Hematopoietic multipotent progenitor cell treated with erythropoietin and hydrocortisone succinate and interleukin-3 and kit ligand, for 15 days (in vitro differentiated cells): ENCODE results near the gene FCER2.
A peak's percentile ranks its signal among the peaks of the same experiment; 100 is the strongest.

Source experiments
- DNase-seq: peaks from one replicate; pipeline ENCODE4 v3.0.0-alpha.2; 2015; ENCODE audit warnings: low spot score

The FCER2 gene

DNA sequence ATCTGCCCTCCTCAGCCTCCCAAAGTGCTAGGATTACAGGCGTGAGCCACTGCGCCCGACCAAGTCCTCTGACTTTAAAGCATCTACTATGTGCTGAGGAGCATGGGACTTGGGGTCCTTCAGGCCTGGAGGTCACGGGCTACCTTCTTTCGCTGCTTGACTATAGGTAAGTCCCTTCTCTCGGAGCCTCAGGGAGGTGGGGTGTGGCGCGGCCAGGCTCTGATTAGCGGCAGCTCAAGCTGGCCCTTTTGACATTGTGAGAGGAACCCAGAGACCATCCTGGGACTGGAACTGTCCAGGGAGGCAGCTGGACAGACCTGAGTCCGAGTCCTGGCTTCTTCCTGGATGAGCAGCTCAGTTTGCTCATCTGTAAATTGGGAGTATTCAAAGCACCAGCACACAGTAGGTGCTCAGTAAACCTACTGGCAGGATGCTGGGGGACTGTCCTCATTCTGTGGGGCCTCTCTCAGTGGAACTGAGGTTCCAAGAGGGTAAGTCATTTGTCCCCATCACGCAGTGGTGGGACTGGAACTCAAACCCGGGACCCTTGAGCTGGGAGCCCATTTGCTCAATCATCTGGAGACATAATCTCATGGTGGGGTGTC lies 780 bp downstream of the FCER2 start:
- DNase-seq: no peak

DNA sequence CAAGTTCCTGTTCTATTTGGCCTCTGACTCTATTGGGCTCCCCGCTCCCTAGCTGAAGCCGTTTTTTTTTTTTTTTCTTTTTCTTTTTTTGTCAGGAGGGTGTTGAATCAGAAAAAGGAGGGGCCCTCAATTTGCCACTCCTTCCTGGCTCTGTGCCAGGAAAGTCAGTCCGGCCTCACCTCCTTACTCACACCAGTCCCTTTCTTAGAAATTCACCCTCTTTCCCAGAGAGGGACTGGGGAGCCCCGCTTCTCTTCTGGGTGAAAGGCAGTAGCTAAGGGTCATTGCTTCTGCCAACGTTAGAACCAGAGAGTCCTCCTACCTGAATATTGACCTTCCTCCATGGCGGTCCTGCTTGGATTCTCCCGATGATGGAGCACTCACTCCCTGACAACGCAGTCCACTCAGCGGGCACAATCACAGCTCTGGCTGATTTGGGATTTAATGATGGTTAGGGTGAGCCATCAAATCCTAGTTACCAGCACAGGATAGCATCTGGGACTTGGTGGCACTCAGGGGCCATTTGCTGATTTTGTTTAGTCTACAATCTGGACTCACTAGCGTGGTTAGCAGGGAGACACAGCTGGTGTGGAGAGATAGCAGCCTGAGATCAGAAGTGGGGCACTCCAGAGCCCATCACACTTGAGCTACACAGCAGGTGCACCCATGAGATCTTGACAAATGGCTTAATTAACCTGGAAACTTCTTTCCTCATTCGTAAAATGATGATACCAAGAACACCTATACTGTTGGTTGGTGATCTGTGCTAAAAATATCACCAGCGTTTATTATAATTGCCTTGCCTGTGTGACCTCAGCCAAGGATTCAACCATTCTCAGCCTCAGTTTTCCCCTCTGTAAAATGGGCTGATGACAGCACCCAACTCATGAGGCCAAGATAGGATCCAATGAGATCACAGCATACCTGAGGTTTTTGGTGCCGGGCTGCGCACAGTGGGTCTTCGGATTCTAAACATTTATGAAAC lies 2.2 kb downstream of the FCER2 start:
- peak; percentile 48 for DNase-seq

DNA sequence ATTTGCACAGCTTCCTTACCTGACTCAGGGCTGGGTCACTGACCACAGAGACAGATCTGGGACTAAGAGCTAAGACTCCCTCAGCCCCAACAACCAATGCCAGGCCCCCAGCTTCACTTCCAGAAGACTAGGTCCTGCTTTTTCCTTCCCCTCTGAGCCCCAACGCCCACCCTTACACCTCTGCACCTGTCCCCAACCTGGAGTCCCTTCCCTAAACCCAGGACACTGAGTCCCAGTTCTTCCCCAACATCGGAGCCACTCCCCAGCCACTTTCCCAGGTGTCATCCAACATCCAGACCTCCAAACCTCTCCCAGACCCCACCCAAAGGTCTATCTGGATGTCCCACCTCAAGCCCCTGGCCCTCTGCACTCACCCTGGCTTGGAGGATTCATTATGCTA lies 2.9 kb downstream of the FCER2 start:
- no peak for DNase-seq

DNA sequence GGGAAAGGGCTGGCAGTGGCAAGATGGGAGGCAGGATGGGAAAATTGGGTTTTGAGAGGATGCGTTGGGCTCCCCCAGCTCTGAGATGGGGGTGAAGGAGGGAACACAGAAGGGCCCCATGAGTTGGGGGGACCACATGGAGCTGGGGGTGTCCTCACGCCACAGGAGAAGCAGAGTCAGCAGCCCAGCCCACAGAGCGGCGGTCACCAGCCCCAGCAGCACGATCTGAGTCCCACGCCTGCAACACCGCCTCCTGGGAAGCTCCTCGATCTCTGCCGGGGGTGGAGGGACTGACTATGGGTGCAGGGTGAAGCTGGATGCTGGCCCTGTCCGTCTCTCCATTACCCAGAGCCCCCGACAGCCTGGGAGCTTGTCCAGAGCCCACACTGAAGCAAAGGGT lies 3.3 kb downstream of the FCER2 start:
- no peak for DNase-seq

DNA sequence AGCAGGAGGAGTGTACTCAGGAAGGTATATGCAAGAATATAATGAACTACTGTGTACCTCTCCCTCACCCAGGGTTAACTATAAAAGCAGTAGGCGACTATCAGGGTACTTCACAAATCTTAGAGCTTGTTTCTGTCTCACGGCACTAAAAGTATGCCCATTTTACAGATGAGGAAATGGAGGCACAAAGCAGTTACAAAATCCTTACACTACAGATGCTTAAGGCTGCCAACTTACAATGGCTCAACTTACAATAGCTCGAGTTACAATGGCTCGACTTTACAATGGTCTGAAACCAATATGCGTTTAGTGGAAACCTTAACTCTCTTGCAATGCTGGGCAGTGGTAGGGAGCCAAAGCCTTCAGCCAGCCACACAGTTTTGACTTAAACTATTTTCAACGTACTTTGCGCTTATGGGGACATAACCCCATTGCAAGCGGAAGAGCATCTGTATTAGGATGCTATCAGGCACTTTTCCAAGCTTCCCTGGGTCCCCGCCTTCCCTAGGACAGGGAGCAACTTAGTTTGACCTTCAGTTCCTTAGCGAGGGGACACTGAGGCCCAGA lies 4.1 kb downstream of the FCER2 start:
- no peak for DNase-seq

DNA sequence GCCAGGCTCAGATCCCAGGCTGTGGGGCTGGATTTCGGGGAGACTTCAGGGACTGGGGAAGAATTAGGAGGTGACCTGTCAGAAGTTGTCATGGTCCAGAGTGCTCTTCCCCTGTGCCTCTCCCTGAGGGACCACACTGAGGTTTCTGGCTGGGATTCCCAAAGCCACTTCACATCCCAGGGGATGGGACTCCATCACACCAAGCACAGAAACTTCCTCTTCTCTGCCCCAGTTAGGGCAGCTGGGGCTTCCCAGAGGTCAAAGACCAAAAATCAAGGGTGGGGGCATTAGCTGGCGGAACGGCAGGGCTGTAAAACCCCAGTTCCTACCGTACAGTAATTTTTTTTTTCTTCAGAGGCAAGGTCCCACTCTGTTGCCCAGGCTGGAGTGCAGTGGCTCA lies 7.4 kb downstream of the FCER2 start:
- DNase-seq: no peak

DNA sequence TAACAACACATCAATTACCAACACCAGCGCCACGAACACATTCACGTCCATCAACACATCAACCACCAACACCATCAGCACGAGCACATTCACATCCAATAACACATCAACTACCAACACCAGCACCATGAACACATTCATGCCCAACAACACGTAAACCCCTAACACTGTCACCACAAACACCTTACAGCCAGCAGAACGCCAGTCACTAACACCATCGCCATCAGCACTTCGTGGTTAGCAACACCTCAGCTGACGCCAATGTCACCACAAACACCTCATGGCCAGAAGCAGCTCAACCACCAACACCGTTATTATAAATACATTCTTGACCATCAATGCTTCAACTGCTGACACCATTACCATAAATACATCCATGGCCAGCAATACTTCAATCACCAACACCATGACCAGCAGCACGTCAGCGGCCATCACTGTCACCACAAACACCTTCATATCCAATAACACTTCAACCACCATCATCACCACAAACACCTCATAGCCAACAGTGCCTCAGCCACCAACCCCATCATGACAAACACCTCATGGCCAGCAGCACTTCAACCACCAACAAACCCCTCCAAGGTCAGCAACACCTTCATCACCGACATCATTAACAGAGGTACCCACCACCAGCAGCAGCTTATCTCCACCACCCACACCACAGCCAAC lies 9.4 kb downstream of the FCER2 start:
- no peak for DNase-seq

DNA sequence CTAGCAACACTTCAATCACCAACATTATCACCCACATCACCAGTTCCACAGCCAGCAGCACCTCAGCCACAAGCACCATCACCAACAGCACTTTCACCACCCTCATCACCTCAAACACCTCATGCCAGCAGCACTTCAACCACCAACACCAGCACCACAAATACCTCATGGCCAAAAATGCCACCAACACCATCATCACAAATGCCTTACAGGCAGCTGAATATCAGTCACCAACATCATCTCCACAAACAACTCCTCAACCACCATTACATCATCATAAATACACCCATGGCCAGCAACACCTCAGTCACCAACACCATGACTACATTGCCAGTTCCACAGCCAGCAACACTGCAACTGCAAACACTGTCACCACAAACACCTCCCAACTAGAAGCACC lies 10.4 kb downstream of the FCER2 start:
- no peak for DNase-seq

DNA sequence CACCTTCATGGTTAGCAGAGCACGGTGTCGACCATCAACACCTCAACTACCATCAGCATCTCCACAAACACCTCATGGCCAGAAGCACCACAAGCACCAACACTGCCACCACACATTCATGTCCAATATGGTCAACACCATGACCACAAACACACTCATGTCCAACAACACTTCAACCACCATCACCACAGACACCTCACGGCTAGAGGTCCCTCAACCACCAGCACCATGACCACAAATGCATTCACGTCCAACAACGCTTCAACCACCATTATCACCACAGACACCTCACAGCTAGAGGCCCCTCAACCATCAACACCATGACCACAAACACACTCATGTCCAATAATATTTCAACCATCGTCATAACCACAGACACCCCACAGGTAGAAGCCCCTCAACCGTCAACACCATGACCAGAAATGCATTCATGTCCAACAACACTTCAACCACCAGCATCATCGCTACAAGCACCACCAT lies 11.1 kb downstream of the FCER2 start:
- no peak for DNase-seq

DNA sequence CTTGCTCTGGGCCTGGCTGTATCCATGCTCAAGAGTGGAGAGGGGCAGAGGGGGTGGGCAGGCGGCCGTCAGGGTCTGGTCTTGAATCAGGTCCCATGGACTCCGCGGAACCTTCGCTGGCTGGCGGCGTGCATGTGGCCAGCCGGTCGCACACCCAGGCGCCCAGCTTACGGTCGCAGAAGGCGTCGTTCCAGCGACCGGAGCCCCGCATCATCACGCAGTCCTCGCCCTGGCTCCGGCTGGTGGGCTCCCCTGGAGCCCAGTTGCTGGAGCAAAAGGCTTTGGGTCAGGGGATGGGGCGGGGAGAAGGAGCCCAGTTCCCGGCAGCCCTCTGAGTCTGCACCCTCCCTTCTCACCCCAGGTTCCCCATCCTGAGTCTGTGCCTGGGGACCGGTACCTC lies 12.8 kb downstream of the FCER2 start:
- DNase-seq: no peak

DNA sequence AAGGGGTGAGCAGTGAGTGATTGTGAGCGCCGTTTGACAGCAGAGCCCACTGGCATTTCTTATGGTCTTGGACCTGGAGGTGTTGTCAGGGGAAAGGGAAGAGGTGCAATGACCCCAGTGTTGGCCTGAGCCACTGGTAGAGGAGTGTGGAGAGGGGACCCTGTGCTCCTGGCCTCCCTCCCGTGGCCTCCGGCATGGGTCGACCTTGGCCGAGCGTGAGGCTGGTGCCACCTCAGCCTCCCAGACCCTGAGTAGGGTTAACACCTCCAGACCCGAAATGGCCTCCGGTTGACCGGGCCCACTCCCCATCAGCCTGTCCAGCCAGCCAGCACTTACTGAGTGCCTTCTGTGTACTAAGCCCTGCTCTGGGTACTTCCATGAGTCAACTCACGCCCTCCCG lies 14.8 kb downstream of the FCER2 start:
- DNase-seq: no peak

DNA sequence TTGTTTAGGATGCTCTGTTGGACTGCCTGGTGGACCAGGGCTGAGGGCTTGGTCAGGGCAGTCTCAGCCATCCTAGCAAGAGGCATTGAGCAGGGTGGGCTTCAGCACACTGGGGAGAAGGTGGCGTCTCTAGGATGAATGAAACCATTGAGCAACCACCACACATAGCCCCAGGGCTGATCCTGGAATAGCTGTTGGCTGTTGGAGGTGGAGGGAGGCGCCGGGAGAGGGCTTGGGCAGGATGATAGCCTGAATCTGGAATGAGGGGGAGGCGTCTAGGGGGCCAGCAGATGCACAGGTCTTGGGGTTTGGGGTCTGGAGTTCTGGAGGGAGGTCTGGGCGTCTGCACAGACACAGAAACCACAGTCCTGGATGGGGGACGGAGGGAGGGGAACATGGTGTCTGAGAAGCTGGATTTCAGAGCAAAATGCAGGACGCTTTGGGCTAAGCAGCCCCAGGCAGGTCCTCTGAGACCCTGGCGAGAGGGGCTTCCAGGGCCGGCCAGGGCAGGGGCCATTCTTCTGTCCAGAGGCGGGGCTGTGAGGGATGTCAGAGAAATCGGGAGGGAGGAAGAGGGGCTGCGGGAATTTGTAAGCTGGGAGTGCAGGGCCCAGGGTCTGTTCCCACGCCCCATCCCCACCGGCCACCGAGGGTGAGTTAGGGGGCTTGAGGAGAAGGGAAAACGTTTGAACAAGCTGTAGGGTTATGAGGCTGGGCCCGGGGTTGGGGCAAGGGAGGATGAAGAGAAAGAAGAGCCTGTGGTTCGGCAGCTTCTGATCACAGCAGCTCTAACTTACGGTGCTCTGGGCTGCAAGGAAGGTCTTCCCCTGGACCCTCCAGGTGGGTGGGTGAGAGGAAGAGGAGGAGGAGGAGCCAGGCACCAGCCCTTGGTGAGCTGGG lies 16.1 kb downstream of the FCER2 start:
- no peak for DNase-seq

DNA sequence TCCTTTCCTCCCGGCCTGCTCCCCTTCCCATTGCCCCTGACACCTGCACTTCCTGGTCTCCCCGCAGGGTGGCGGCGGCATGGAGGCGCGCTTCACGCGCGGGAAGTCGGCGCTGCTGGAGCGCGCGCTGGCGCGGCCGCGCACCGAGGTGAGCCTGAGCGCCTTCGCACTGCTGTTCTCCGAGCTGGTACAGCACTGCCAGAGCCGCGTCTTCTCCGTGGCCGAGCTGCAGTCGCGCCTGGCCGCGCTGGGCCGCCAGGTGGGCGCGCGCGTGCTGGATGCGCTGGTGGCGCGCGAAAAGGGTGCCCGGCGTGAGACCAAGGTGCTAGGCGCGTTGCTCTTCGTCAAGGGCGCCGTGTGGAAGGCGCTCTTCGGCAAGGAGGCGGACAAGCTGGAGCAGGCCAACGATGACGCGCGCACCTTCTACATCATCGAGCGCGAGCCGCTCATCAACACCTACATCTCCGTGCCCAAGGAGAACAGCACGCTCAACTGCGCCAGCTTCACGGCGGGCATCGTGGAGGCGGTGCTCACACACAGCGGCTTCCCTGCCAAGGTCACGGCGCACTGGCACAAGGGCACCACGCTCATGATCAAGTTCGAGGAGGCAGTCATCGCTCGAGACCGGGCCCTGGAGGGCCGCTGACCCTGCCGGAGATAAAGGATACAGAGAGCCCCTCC lies 19.6 kb downstream of the FCER2 start:
- no peak for DNase-seq

DNA sequence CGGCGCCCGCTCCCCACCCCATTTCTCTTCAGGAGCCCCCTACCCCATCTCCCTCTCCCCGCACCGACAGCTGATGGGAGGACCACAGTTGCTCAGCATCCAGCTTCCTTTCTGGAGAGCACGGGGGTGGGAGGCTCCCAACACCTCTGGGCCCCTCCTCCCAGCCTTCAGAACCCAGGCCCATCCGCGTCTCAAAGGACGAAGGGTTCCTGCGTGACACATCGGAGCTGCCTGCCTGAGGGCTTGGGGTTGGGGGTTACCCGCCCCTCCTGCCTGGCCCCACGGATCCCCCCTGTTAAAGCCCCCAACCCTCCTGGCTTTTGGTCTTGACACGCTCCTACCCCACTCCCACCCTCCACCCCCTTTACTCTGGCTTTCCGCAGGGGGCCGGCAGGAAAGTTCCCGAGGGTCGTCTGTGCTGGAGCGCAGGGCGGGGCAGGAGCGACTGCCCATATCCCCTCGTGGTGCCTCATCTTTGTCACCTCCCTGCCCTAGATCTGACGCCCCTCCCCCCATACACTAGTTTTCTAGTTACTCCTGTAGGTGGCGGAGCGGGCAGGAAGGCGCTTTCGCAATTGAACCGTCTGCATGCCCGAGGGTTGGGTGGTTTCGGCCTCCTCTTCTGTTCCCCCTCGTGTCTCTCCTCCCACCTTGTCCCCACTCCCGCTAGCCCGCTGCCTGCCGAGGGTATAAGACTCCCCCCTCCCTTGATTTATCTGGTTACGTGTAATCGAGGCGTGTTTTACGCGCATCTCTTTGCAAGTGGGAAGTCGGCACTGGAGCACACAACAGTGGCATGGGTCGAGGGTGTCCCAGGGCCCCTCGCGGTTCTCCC lies 20.4 kb downstream of the FCER2 start:
- DNase-seq: peak; percentile 76

DNA sequence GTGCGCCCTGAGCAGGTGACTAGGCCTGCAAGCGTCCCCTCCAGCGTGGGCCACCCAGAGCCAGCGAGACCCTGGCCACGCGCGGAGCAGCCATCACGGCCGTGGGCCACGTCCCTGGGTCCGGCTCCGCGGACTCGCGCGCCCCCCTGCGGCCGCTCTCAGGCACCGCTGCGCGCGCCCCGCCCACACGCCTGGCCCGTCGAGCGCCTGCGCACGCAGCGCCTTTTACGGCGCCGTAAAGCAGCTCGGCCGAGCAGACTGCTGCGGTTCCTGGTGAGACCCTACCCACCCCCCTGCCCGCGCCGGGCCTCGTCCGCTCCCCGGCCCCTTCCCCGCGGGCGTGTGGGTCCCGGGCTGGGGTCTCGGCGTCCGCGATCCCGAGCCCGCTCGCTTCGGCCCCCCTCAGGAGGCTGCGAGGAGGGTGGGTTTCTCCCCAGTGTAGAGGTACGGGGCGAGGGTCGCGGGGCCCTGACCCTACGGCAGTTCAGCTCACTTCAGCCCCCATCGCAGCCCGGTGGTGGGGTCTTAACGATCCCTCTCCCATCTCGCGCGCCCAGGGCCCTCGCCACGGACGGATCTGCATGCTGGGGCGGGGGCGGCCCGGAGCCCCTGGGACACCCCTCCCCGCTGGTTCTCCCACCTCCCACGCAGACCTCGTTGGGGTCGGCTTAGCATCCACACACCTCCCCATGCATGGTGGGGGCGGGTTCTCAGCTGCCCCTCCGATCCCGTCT lies 21.2 kb downstream of the FCER2 start, which contains the start of gene TRAPPC5:
TRAPPC5 (plus strand) TSS at position 228 of the 734 bp plus-strand sequence. CDS start 1,421 bp downstream, outside the sequence.
- peak; percentile 90 for DNase-seq

DNA sequence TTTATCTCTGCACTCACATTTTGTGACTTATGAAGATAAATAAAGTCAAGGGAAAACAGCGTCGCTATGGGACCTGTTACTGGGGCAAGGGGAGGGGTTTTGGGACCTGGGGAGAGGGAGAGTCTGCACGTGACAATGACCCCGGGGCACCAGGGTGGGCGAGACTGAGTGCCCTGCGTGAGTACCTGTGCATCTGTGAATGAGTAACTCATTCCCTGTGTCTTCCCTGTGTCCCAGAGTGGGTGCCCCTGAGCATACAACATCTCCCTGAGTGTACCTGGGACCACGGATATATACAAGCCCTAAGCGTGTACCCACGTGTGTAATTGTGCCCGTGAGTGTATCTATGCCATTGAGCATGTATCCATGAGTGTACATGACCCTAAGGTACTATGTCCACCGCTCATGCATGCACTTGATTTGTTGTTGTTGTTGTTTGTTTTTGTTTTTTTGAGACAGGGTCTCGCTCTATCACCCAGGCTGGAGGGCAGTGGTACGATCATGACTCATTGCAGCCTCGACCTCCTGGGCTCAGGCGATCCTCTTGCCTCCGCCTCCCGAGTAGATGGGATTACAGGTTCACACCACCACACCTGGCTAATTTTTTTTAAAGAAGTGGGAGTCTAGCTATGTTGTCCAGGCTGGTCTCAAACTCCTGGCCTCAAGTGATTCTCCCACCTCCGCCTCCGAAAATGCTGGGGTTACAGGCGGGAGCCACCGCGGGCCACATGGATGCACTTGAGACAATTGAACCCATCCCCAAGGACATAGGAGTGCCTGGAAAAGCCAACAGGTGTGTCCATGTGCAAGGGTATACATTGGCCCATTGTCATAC lies 21.9 kb downstream of the FCER2 start:
- DNase-seq: no peak

DNA sequence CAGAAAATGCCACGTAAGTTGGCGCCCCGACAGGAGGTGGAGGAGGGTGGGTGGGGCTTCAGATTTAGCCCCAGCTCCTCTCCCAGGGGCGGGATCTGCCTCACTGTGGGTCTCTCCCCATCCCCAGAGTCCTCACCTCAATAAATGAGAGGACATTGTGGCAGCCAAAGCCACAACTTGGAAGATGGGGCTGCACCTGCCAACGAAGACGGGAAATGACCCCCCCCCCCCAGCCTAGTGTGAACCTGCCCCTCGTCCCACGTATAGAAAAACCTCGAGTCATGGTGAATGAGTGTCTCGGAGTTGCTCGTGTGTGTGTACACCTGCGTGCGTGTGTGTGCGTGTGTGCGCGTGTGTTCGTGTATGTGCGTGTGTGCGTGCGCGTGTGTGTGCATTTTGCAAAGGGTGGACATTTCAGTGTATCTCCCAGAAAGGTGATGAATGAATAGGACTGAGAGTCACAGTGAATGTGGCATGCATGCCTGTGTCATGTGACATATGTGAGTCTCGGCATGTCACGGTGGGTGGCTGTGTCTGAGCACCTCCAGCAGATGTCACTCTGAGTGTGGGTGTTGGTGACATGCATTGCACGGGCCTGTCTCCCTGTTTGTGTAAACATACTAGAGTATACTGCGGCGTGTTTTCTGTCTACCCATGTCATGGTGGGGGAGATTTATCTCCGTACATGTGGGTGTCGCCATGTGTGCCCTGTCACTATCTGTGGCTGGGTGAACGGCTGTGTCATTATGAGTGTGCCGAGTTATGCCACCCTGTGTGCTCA lies 22.8 kb downstream of the FCER2 start:
- DNase-seq: peak; percentile 87
